ENCODE measurements around the gene ARL4D.
"Not testable (repeated sequence)": the region's sequence is repeated elsewhere in the genome, so short reads cannot be mapped to it uniquely, and the experiment has no call there.

ARL4D gene

GRCh38 chr17:43372273-43372911 is 26.4 kb upstream of the ARL4D start:
- H3K36me3 ChIP-seq, result no peaks in the 10 kb centered on the region
- peaks cover 0 to 14% (median 8%) of the 10 kb centered on the region in 4 donors for H3K4me1 ChIP-seq
- no peak for TF ChIP-seq CTCF (IDR thresholded peaks at IDR 0.05)
- no peak overlapping the region for H3K27ac ChIP-seq
- no peaks in the 10 kb centered on the region for H3K27me3 ChIP-seq
- intact Hi-C loops (cut with DNase I; ENCODE audit: low total_unique reads), result no loop called here
- no peak overlapping the region for H3K4me3 ChIP-seq
- peak in 1 of 2 donors; percentile 60 for DNase-seq
- H3K9me3 ChIP-seq, result no peaks in the 10 kb centered on the region

- peaks cover 0 to 11% (median 5%) of the 10 kb centered on the region in 4 donors for H3K4me1 ChIP-seq
- no peaks in the 10 kb centered on the region for H3K9me3 ChIP-seq
- no peaks in the 10 kb centered on the region for H3K27me3 ChIP-seq
- H3K27ac ChIP-seq, result no peak overlapping the region
- intact Hi-C loops (cut with DNase I; ENCODE audit: low total_unique reads), result no loop called here
- no peak for TF ChIP-seq CTCF (IDR thresholded peaks at IDR 0.05)
- no peak for DNase-seq
- H3K36me3 ChIP-seq, result no peaks in the 10 kb centered on the region
- no peak overlapping the region for H3K4me3 ChIP-seq
These were observed 25.4 kb upstream of the ARL4D start for GRCh38 chr17:43373356-43373755.

- H3K36me3 ChIP-seq; H3K9me3 ChIP-seq; DNase-seq; intact Hi-C loops (cut with DNase I; ENCODE audit: low total_unique reads); H3K27me3 ChIP-seq; H3K27ac ChIP-seq; H3K4me3 ChIP-seq; H3K4me1 ChIP-seq: not testable (repeated sequence)
These were observed 22.9 kb upstream of the ARL4D start for GRCh38 chr17:43375915-43376314.

GRCh38 chr17:43377056-43377810 is 21.6 kb upstream of the ARL4D start:
- TF ChIP-seq CTCF (IDR thresholded peaks at IDR 0.05), result no peak
- H3K4me3 ChIP-seq, result no peak overlapping the region
- H3K27ac ChIP-seq, result no peak overlapping the region
- no peaks in the 10 kb centered on the region for H3K36me3 ChIP-seq
- H3K4me1 ChIP-seq, result no peaks in the 10 kb centered on the region
- no peak for DNase-seq
- H3K27me3 ChIP-seq, result no peaks in the 10 kb centered on the region
- intact Hi-C loops (cut with DNase I; ENCODE audit: low total_unique reads), result no loop called here
- H3K9me3 ChIP-seq, result no peaks in the 10 kb centered on the region

GRCh38 chr17:43378766-43379165 is 20.0 kb upstream of the ARL4D start:
- no peaks in the 10 kb centered on the region for H3K9me3 ChIP-seq
- no peak overlapping the region for H3K27ac ChIP-seq
- H3K27me3 ChIP-seq, result no peaks in the 10 kb centered on the region
- no peak overlapping the region for H3K4me3 ChIP-seq
- no peak for DNase-seq
- TF ChIP-seq CTCF (IDR thresholded peaks at IDR 0.05), result no peak
- intact Hi-C loops (cut with DNase I; ENCODE audit: low total_unique reads), result no loop called here
- H3K36me3 ChIP-seq, result no peaks in the 10 kb centered on the region
- no peaks in the 10 kb centered on the region for H3K4me1 ChIP-seq

DNA sequence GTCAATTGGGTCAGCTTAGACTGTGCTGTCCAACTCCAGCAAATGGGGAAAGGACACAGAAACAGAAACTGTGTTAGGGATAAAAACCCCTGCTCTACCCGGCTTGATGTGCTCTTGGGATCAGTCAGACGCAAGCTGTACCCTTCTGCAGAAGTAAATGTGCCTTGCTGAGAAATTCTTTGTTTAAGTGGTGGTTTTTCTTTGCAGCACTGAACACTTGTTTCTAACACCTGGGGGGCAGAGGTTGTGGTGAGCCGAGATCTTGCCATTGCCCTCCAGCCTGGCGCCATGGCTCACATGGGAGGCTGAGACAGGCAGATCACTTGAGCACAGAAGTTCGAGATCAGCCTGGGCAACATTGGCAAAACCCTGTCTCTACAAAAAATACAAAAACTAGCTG is 18.5 kb upstream of the ARL4D start:
- TF ChIP-seq CTCF (IDR thresholded peaks at IDR 0.05), result no peak
- H3K4me1 ChIP-seq, result no peaks in the 10 kb centered on the region
- H3K9me3 ChIP-seq, result no peaks in the 10 kb centered on the region
- H3K27me3 ChIP-seq, result no peaks in the 10 kb centered on the region
- intact Hi-C loops (cut with DNase I; ENCODE audit: low total_unique reads), result no loop called here
- no peaks in the 10 kb centered on the region for H3K36me3 ChIP-seq
- H3K27ac ChIP-seq, result no peak overlapping the region
- DNase-seq, result no peak
- no peak overlapping the region for H3K4me3 ChIP-seq

All from tibial artery (tissue), 4 donors.